Glomerular visceral epithelial cell (primary cell): ENCODE measurements around the gene PPP1R3D.

ENCODE experiments used
- DNase-seq: peaks from one replicate; pipeline ENCODE4 v3.0.0-alpha.2; 2016; ENCODE audit errors: extremely low spot score

PPP1R3D gene

GRCh38 chr20:59948212-59948611 is 8.1 kb upstream of the PPP1R3D start:
- no peak for DNase-seq

- DNase-seq = no peak
These were observed 7.3 kb upstream of the PPP1R3D start for GRCh38 chr20:59947376-59947775.

DNA sequence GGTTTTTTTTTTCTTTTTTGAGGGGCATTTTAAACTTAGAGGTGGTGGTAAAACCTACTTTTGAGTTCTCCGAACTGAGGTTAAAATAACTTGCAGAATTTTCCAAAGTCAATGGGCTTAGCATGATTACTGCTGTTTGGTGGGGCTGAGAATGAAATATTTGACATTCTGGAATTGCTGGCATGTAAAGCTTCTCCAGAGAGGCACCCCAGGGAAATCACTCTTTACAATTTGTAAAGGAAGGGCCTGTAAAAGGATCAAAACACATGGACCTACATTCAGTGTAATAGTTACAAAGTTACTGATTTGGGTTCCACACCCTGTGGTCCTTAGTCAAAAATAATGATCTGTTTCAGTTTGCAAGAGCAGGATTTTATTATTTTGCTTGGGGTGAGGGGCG is 5.6 kb upstream of the PPP1R3D start:
- no peak for DNase-seq

DNA sequence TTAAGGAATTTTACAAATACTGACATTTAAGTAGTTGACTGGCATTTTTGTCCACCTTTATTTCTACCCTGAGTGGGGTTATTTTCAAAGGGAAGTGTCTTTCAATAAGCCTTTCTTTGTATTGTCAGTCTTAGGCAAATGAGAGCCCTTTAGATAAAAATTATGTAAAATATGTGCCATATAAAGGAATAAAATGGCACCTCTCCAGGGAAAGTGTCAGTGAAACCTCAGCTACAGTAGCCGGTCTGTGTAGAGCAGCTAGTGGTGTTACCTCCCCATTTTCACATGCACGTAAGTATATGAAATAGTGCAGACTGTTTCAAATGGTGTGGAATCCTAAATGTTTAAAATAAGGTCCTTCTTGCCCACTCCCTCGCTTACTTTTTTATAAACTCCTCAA is 5.1 kb upstream of the PPP1R3D start:
- no peak for DNase-seq

DNA sequence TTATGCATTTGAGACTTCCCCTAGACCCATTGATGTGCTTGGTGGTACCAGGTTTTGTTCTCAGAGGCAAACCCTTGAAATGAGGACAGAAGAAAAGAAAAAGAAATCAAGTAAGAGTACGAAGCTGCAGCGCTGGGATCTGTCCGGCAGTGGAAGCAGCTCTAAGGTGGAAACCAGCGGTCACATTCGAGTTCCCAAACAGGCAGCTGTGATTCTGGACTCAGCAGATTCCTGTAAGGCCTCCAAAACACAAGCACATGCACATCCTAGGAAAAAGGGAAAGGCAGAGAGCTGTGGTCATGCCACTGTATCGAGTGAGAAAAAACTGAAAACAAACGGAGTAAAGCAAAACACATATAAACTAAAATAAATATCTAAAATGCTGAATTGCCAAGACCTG is 4.6 kb upstream of the PPP1R3D start:
- DNase-seq = no peak

GRCh38 chr20:59942245-59942644 is 2.1 kb upstream of the PPP1R3D start:
- DNase-seq = no peak

DNA sequence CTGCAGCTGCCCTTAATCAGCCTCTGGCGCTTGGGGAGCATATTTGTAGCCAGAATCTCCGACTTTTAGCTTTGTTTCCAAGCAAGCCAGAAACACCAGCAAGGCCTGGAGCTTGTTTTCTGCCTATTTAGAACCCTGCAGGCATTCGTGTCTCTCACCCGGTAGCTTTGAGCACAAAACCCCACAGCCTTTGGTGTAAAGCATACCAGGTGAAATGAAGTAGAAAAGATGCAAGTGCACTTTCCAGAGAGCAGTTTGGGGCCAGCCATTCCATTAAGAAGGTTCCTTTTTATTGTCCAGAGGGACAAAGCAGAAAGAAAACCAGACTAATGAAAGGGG is 820 bp upstream of the PPP1R3D start:
- no peak for DNase-seq

DNA sequence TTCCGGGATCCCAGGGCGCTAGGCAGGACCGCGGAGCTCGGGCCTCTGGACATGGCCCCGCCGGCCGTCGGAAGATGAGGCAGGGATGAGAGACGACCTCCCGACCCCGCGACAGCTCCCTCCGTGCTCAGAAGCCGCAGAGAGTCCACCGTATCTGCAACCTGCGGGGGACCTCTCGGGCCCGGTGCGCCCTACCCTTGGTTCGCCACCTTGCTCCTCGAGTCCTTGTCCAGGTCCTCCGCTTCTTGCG is 301 bp downstream of the PPP1R3D start:
- DNase-seq = no peak

DNA sequence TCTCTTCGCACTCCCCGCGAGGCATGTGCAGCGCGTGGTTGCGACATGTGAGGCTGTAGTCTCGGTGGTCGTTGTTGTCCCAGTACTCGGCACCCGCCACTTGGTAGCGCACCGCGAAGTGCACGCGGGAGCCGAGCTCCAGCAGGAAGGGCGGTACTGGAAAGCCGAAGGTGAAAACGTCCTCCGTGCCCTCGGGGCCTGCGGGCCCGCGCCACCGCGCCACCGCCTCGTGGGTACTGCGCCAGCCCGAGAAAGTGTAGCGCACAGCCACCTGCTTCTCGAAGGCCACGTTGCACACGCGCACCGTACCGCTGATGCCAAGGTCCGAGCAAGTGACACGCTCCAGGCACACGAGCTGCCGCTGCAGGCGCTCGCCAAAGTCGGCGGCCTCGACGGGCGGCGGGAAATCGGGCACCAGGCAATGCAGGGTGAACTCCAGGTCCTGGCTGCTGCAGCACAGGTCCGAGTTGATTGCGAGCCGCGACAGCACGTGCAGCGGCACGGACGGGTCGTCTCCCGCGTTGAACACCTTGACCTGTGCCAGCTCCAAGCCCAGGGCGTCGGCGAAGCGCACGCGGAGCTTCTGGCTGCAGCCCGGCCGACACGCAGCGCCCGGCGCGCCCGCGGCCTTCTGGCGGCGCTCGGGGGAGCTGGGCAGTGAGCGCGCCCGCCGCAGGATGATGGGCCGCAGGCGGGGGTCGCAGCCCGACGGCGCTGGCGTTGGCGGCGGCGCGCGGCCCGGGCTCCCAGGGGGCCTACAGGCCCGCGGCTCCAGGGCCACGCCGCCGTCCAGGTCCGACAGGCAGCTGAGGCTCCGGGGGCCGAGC is 840 bp downstream of the PPP1R3D start:
- no peak for DNase-seq

DNA sequence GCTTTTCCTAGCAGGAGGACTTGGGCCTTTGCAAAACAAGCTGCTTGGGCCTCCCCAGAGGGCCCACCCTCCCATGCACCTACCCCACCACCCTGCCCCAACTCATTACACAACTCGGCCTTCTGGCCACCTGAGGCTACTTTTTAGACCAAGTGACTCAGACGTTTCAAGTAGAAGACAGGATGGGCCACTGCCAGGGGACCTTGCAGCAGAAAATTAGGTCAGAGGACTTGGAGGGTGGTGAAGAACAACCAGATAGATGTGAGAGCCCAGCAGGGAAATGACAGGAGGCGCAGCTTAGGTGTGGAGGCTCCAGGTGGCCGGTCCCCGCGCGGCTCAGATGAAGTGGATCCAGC is 1.4 kb downstream of the PPP1R3D start:
- no peak for DNase-seq

DNA sequence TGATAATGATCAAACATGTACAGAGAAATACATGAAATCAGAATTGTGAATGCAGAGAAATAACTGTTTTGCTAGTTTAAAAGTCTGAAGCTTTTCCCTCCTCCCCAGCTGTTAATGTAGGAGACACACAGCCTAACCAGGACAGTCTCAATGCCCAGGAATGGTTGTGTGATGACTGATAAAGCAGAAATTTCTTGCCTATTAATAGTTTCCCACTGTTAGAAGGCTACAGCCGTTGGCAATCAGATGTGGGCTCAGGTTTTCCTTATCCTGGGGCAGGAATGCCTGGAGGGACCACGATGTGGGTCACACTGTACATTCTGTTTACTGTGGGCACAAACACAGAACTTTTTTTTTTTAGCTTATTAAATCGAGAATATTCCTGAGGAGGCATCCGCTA is 1.9 kb downstream of the PPP1R3D start:
- DNase-seq = peak; percentile 47

GRCh38 chr20:59937150-59937549 is 3.0 kb downstream of the PPP1R3D start:
- no peak for DNase-seq

DNA sequence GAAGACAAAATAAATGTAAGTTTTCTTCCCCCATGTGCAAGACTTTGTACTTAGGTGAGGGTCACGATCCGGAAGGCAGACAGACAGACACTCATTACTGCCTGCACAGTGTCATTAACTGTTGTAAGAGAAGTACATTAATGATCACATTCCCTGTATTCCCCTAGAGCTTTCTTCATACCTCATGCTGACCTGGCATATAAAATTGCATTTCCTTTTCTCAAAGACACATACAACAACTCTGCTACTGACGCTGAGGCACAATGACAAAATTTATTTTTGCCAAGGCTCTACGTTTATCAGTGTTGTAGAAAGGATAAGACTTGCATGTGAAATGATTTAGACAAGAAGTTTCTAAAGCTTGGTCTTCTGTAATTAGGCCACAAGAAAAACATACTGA is 3.7 kb downstream of the PPP1R3D start:
- no peak for DNase-seq

GRCh38 chr20:59935457-59936185 is 4.5 kb downstream of the PPP1R3D start:
- no peak for DNase-seq

DNA sequence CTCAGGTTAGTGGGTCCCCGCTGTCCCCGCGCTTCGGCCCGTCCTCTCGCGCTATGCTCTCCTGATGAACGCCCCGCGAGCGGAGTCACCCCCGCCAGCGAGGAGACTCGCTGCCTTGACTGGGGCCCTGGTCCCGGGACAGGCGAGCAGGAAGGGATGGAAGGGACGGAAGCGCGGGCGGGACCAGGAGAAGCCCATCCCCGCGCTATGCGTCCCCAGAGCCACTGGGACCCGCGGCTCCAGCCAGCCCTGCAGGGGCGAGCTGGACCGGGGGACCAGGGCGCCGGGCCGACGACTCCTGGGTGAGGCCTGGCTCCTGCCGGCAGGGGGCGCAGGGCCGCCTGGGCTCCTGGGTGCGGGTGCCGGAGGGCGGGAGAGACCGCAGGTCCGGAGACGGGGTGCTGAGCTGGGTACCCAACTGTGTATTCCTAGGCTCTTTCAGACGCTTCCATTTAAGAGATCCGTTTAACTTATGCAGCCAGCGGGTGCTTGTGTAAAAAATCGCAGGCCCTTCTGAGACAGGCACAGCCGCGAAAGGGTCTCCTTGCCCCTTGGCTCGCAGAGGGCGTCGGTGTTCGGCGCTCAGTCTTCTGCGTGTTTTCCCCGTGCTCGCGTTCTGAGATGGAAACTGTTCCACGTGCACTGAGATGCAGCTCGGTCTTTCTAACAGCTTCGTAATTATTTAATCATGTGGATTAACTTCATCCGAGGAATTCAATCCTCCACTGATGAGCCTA is 6.1 kb downstream of the PPP1R3D start:
- DNase-seq = peak; percentile 86

GRCh38 chr20:59933296-59933848 is 6.7 kb downstream of the PPP1R3D start, which contains the start of gene SYCP2:
SYCP2 (minus strand) TSS chr20:59933637; CDS start chr20:59922413, 11,224 bp downstream.
- peak; percentile 50 for DNase-seq

- DNase-seq = no peak
These were observed 7.3 kb downstream of the PPP1R3D start for GRCh38 chr20:59932616-59933295.

GRCh38 chr20:59931511-59932312 is 8.4 kb downstream of the PPP1R3D start:
- no peak for DNase-seq

DNA sequence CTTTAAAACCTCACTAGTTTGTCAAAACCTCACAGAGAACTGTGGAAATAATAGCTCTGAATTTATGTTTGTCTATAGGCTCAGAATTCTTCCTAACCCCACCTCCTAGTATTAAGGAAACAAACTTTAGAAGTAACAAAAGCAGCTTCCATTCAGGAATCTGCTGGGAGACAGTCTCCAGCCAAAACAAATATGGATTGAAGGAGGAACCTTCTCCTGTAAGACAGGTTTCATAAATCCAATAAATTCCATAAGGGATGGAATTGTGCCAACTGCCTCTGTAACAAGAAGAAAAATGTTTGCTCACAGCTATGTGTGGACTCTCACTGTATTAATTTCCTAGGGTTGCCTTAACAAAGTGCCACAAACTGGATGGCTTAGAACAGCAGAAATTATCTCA is 14.2 kb downstream of the PPP1R3D start:
- no peak for DNase-seq

DNA sequence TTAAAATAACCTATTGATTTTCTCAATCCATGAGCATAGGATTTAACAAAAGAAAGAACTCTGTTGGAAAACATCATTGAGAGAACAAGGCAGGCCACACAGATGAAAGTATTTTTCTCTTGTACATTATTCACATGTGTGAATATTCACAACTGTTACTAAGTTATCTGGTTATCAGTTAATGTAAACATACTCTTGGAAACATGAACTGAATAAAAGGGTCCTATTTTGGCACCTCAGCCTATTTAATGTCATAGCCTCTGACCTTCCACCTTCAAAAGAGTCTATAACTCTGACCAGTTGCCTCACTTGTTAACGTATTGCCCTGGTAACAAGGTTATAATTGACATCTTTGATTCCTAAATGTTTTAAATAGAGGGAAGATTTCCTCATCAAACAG is 14.7 kb downstream of the PPP1R3D start:
- no peak for DNase-seq

DNA sequence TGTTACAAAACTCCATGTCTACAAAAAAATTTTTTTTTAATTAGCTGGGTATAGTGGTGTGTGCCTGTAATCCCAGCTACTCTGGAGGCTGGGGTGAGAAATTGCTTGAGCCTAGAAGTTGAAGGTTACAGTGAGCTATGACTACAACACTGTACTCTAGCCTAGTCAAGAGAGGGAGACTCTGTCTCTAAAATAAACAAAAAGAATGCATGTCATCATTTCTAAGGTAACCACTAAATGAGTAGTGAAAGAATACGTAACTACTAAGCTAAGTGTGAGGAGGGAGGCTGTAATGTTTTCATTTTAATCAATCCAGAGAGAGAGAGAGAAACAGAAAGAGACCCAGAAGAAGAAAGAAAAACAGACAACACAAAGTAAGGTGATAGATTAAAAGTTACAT is 16.6 kb downstream of the PPP1R3D start:
- no peak for DNase-seq
